GM13976 (cell line): ENCODE data around the gene KCNJ1.

Experiments
- DNase-seq: peaks from one replicate; pipeline ENCODE4 v3.0.0; 2012; ENCODE audit warnings: low spot score
- CTCF ChIP-seq: IDR thresholded peaks from 2 replicates; pipeline ENCODE4 v1.5.1; 2012; ENCODE audit warnings: borderline replicate concordance, mild to moderate bottlenecking; ENCODE audit not compliant: insufficient read depth; ENCODE audit errors: extremely low read depth, missing control alignments, control extremely low read depth
- in situ Hi-C: fragments of 300-500 bp; cut with MboI; formaldehyde crosslinking; loops from one replicate; pipeline ENCODE4 v1.12.0; 2022; ENCODE audit warnings: low sequenced_read_pairs, mixed read lengths, inconsistent platforms; ENCODE audit not compliant: unreplicated experiment

KCNJ1 gene

GRCh38 chr11:128911701-128912100 is 44.6 kb upstream of the KCNJ1 start:
- in situ Hi-C loops = no loop called here
- no peak for DNase-seq
- TF ChIP-seq CTCF = no peak

- in situ Hi-C loops = no loop called here
- DNase-seq = no peak
These were observed 44.1 kb upstream of the KCNJ1 start for GRCh38 chr11:128911239-128911638.

GRCh38 chr11:128910576-128910975 is 43.5 kb upstream of the KCNJ1 start:
- no peak for TF ChIP-seq CTCF
- no peak for DNase-seq
- in situ Hi-C loops = no loop called here

More at GRCh38 chr11:128911239-128911638, 44.1 kb upstream of the KCNJ1 start:
- TF ChIP-seq CTCF = no peak

- no peak for DNase-seq
- in situ Hi-C loops = no loop called here
- TF ChIP-seq CTCF = no peak
These were observed 42.5 kb upstream of the KCNJ1 start for GRCh38 chr11:128909438-128910125.

- no peak for DNase-seq
- in situ Hi-C loops = no loop called here
- no peak for TF ChIP-seq CTCF
These were observed 41.5 kb upstream of the KCNJ1 start for GRCh38 chr11:128908391-128909246.

GRCh38 chr11:128907585-128907984 is 40.5 kb upstream of the KCNJ1 start:
- no peak for TF ChIP-seq CTCF
- in situ Hi-C loops = no loop called here
- no peak for DNase-seq
